ENCODE data around the gene GOLGA1. TPM values are rescaled to one million over a fixed set of nuclear protein-coding genes. Genes with fewer than 3 reads are reported as not detected.
"Not testable (repeated sequence)": the region's sequence is repeated elsewhere in the genome, so short reads cannot be mapped to it uniquely, and the experiment has no call there.

The GOLGA1 gene
- total and polyA plus RNA-seq, 2 donors = 7.3 to 9.5 TPM

DNA sequence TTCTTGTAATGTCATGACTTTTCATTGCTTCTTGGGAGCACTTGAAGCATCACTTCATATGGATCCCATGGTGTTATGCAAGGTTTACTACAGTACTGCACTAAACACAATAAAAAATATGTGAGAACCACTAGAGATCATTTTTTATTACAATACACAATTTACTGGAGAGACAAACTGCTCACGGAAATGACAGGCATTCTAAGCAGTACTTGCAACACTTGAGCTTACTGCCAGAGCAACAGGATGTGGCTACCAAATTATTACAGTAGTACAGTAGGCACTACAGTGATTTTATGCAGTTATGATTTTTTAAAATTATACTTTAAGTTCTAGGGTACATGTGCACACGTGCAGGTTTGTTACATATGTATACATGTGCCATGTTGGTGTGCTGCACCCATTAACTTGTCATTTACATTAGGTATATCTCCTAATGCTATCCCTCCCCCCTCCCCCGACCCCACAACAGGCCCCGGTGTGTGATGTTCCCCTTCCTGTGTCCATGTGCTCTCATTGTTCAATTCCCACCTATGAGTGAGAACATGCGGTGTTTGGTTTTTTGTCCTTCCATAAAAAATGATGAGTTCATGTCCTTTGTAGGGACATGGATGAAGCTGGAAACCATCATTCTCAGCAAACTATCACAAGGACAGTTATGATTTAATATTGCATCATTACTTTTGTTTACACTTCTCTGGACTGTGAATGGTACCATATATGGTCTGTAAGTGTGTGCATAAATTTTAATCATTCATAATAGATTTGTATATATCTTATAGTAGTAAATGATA lies 25.1 kb upstream of the GOLGA1 start:
- H3K9me3 ChIP-seq (ENCODE audit: control insufficient read depth in 2 of 2, insufficient read depth in 1 of 2, low read length in 1 of 2); H3K4me1 ChIP-seq (ENCODE audit: control insufficient read depth in 2 of 2, insufficient read depth in 2 of 2, low read length in 2 of 2); H3K27me3 ChIP-seq (ENCODE audit: control insufficient read depth in 2 of 2, insufficient read depth in 1 of 2, low read length in 1 of 2); H3K4me3 ChIP-seq (ENCODE audit: low read length in 2 of 2): not testable (repeated sequence)
- peak in 3 of 9 donors; percentile 6 to 43 (median 8) for DNase-seq (ENCODE audit: low read depth in 6 of 9, low spot score in 9 of 9)
- peaks cover 36 to 43% of the 10 kb centered on the region in 2 donors for H3K36me3 ChIP-seq (ENCODE audit: control insufficient read depth in 2 of 2, insufficient read depth in 2 of 2, low read length in 1 of 2)
- peak overlapping the region in 1 of 2 donors; percentile 7 for H3K27ac ChIP-seq (ENCODE audit: low read depth in 1 of 2, low read length in 1 of 2)
- WGBS = 90% methylated on average over 5 of the region's 5 CpGs

DNA sequence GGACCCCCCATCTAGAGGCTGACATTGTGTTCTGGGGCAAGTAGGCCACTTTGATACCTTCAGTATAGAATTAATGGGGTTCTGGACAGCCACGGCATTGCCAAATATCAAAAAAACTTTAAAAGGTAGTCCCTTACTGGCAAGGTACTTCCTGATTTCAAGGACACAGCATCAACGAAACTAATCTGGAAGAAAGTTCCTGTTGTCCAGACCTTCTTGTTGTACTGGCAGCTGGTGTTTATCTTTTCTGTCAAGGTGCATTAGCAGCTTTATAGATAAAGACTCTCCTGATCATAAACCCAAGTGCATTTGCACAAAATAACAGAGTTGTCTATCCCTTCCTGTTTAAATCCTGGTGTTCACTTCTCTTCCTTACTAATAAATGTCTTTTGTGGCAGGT lies 23.7 kb upstream of the GOLGA1 start:
- H3K4me3 ChIP-seq (ENCODE audit: low read length in 2 of 2) = no peak overlapping the region
- 97% methylated on average over 2 of the region's 2 CpGs for WGBS
- DNase-seq (ENCODE audit: low read depth in 6 of 9, low spot score in 9 of 9) = no peak
- H3K27me3 ChIP-seq (ENCODE audit: control insufficient read depth in 2 of 2, insufficient read depth in 1 of 2, low read length in 1 of 2) = no peaks in the 10 kb centered on the region
- H3K9me3 ChIP-seq (ENCODE audit: control insufficient read depth in 2 of 2, insufficient read depth in 1 of 2, low read length in 1 of 2) = no peaks in the 10 kb centered on the region
- peaks cover 36 to 41% of the 10 kb centered on the region in 2 donors for H3K36me3 ChIP-seq (ENCODE audit: control insufficient read depth in 2 of 2, insufficient read depth in 2 of 2, low read length in 1 of 2)
- no peak overlapping the region for H3K27ac ChIP-seq (ENCODE audit: low read depth in 1 of 2, low read length in 1 of 2)
- H3K4me1 ChIP-seq (ENCODE audit: control insufficient read depth in 2 of 2, insufficient read depth in 2 of 2, low read length in 2 of 2) = no peaks in the 10 kb centered on the region

DNA sequence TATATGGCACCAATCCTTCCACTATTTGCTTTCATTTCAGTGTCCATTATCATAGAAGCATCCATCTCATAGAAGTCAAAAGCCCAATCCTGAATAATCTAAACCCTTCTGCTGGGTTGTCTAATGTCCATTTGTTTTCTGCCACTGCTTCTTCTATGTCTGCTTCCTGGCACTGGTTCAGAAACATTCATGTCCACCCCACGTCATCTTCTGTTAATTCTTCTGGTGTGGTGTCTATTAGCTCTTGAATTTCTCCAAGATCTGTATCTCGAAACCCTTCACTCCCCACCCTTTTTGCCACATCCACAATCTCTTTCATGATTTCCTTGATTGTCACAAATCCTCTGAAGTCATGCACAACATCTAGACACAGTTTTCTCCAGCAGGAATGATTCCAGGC lies 23.2 kb upstream of the GOLGA1 start:
- no peak overlapping the region for H3K4me3 ChIP-seq (ENCODE audit: low read length in 2 of 2)
- H3K9me3 ChIP-seq (ENCODE audit: control insufficient read depth in 2 of 2, insufficient read depth in 1 of 2, low read length in 1 of 2) = no peaks in the 10 kb centered on the region
- H3K27ac ChIP-seq (ENCODE audit: low read depth in 1 of 2, low read length in 1 of 2) = peak overlapping the region in 1 of 2 donors; percentile 59
- no peaks in the 10 kb centered on the region for H3K4me1 ChIP-seq (ENCODE audit: control insufficient read depth in 2 of 2, insufficient read depth in 2 of 2, low read length in 2 of 2)
- peaks cover 36 to 40% of the 10 kb centered on the region in 2 donors for H3K36me3 ChIP-seq (ENCODE audit: control insufficient read depth in 2 of 2, insufficient read depth in 2 of 2, low read length in 1 of 2)
- H3K27me3 ChIP-seq (ENCODE audit: control insufficient read depth in 2 of 2, insufficient read depth in 1 of 2, low read length in 1 of 2) = no peaks in the 10 kb centered on the region
- 96% methylated on average over 2 of the region's 2 CpGs for WGBS
- no peak for DNase-seq (ENCODE audit: low read depth in 6 of 9, low spot score in 9 of 9)

DNA sequence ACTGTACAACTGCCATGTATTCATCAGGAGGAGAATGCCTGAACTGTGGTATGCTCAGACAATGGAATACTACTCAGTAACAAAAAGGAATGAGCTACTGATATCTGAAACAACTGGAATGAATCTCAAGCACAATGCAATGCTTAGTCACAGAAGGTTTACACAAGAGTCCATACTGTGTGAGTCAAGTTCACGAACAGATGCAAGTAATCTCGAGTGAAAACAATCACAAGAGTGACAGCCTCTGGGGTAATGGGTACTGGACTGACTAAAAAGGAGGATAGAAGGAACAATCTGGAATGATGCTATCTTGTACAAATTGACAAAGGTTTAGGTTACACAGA lies 19.5 kb upstream of the GOLGA1 start:
- WGBS = 98% methylated on average over 2 of the region's 2 CpGs

DNA sequence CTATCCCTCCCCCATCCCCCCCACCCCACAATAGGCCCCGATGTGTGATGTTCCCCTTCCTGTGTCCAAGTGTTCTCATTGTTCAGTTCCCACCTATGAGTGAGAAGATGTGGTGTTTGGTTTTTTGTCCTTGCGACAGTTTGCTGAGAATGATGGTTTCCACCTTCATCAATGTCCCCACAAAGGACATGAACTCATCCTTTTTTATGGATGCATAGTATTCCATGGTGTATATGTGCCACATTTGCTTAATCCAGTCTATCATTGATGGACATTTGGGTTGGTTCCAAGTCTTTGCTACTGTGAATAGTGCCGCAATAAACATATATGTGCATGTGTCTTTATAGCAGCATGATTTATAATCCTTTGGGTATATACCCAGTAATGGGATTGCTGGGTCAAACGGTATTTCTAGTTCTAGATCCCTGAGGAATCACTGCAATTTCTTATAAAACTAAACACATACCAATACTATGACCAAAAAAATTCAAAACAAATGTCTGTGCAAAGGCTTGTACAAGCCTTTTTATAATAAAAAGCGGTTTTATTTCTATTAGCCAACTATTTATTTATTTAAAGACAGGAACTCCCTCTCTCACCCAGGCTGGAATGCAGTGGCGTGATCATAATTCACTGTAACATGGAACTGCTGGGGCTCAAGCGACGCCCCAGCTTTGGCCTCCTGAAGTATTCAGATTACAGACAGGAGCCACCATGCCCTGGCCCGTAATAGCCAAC lies 19.0 kb upstream of the GOLGA1 start:
- H3K9me3 ChIP-seq (ENCODE audit: control insufficient read depth in 2 of 2, insufficient read depth in 1 of 2, low read length in 1 of 2); H3K27ac ChIP-seq (ENCODE audit: low read depth in 1 of 2, low read length in 1 of 2); H3K27me3 ChIP-seq (ENCODE audit: control insufficient read depth in 2 of 2, insufficient read depth in 1 of 2, low read length in 1 of 2); H3K4me1 ChIP-seq (ENCODE audit: control insufficient read depth in 2 of 2, insufficient read depth in 2 of 2, low read length in 2 of 2); H3K4me3 ChIP-seq (ENCODE audit: low read length in 2 of 2); DNase-seq (ENCODE audit: low read depth in 6 of 9, low spot score in 9 of 9): not testable (repeated sequence)
- H3K36me3 ChIP-seq (ENCODE audit: control insufficient read depth in 2 of 2, insufficient read depth in 2 of 2, low read length in 1 of 2) = peaks cover 15 to 16% of the 10 kb centered on the region in 2 donors
- WGBS = 97% methylated on average over 9 of the region's 9 CpGs

More for the DNA sequence above, 19.5 kb upstream of the GOLGA1 start:
- Histone ChIP-seq H3K4me1 (ENCODE audit: control insufficient read depth in 2 of 2, insufficient read depth in 2 of 2, low read length in 2 of 2) (no peaks in the 10 kb centered on the region), H3K4me3 (ENCODE audit: low read length in 2 of 2) (no peak overlapping the region), H3K27me3 (ENCODE audit: control insufficient read depth in 2 of 2, insufficient read depth in 1 of 2, low read length in 1 of 2) (no peaks in the 10 kb centered on the region), H3K27ac (ENCODE audit: low read depth in 1 of 2, low read length in 1 of 2) (no peak overlapping the region), H3K9me3 (ENCODE audit: control insufficient read depth in 2 of 2, insufficient read depth in 1 of 2, low read length in 1 of 2) (no peaks in the 10 kb centered on the region), H3K36me3 (ENCODE audit: control insufficient read depth in 2 of 2, insufficient read depth in 2 of 2, low read length in 1 of 2) (peaks cover 16 to 17% of the 10 kb centered on the region in 2 donors)
- no peak for DNase-seq (ENCODE audit: low read depth in 6 of 9, low spot score in 9 of 9)

DNA sequence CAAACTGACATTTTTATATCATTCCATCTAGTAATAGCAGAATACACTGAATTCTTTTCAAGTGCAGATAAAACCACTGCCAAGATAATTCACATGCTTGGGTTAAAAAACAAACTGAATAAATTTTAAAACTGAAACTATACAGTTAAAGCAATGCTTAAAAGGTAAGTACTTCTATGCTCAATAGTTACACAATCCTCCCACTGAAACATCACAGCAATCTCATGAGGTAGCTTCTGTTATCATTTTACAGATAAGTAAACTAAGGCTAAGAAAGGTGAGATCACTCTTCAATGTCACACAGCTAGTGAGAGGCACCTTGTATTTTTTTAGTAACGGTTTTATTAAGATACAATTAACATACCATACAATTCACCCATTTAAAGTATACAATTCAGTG lies 13.4 kb upstream of the GOLGA1 start:
- no peak for DNase-seq (ENCODE audit: low read depth in 6 of 9, low spot score in 9 of 9)
- Histone ChIP-seq H3K27ac (ENCODE audit: low read depth in 1 of 2, low read length in 1 of 2) (no peak overlapping the region), H3K4me3 (ENCODE audit: low read length in 2 of 2) (no peak overlapping the region), H3K36me3 (ENCODE audit: control insufficient read depth in 2 of 2, insufficient read depth in 2 of 2, low read length in 1 of 2) (peaks cover 7 to 18% of the 10 kb centered on the region in 2 donors), H3K4me1 (ENCODE audit: control insufficient read depth in 2 of 2, insufficient read depth in 2 of 2, low read length in 2 of 2) (no peaks in the 10 kb centered on the region), H3K9me3 (ENCODE audit: control insufficient read depth in 2 of 2, insufficient read depth in 1 of 2, low read length in 1 of 2) (no peaks in the 10 kb centered on the region), H3K27me3 (ENCODE audit: control insufficient read depth in 2 of 2, insufficient read depth in 1 of 2, low read length in 1 of 2) (no peaks in the 10 kb centered on the region)
- 94% methylated on average over 1 of the region's 1 CpG for WGBS

DNA sequence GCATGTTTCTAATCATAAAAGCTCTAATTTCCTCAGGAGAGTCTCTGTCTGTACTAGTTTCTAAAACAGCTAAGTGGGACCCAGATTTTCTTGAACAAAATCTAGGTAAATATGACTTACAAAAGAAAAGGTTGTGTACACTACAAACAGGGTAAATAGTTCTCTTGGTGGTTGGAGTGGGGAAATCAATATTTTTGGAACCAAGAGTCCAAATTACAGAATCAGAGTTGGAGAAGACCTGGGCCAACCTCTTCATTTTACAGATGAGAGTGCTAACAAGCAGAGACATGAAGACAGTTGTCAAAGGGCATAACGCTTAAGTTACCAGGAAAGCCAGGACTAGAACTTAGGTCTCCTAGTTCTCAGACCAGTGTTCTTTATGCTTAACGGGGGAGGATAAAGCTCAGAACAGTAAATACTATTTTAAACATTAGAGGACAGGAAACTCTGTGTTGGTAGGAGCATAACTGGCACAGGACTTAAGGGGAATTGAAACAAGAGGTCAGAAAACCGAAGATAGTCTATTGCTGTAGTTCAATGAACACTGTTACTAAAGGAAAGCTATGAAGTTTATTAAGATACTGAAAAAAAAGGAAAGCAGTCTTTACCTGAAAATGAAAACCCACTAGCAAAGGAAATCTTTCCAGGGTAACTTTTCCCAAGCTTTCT lies 9.3 kb upstream of the GOLGA1 start:
- Histone ChIP-seq H3K36me3 (ENCODE audit: control insufficient read depth in 2 of 2, insufficient read depth in 2 of 2, low read length in 1 of 2) (peaks cover 7 to 18% of the 10 kb centered on the region in 2 donors), H3K4me3 (ENCODE audit: low read length in 2 of 2) (no peak overlapping the region), H3K27me3 (ENCODE audit: control insufficient read depth in 2 of 2, insufficient read depth in 1 of 2, low read length in 1 of 2) (no peaks in the 10 kb centered on the region), H3K9me3 (ENCODE audit: control insufficient read depth in 2 of 2, insufficient read depth in 1 of 2, low read length in 1 of 2) (no peaks in the 10 kb centered on the region), H3K27ac (ENCODE audit: low read depth in 1 of 2, low read length in 1 of 2) (no peak overlapping the region), H3K4me1 (ENCODE audit: control insufficient read depth in 2 of 2, insufficient read depth in 2 of 2, low read length in 2 of 2) (no peaks in the 10 kb centered on the region)
- DNase-seq (ENCODE audit: low read depth in 6 of 9, low spot score in 9 of 9) = no peak
- 94% methylated on average over 3 of the region's 3 CpGs for WGBS

DNA sequence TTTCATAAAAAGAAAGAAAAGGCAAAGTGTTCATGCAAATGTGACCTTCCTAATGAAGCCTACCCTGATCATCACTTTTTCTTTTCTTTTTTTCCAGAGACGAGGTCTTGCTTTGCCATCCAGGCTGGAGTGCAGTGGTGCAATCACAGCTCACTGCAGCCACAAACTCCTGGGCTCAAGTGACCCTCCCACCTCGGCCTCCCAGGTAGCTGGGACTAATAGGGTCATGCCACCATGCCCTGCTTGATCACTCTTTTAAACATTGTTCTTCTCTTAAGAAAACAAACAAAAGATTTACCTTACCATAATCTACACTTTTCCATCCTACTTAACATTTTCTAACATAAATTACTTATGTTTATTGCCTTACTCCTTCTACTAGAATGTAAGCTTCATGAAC lies 8.5 kb upstream of the GOLGA1 start:
- Histone ChIP-seq H3K9me3 (ENCODE audit: control insufficient read depth in 2 of 2, insufficient read depth in 1 of 2, low read length in 1 of 2) (no peaks in the 10 kb centered on the region), H3K4me1 (ENCODE audit: control insufficient read depth in 2 of 2, insufficient read depth in 2 of 2, low read length in 2 of 2) (no peaks in the 10 kb centered on the region), H3K27me3 (ENCODE audit: control insufficient read depth in 2 of 2, insufficient read depth in 1 of 2, low read length in 1 of 2) (no peaks in the 10 kb centered on the region), H3K36me3 (ENCODE audit: control insufficient read depth in 2 of 2, insufficient read depth in 2 of 2, low read length in 1 of 2) (peaks cover 7 to 14% of the 10 kb centered on the region in 2 donors), H3K27ac (ENCODE audit: low read depth in 1 of 2, low read length in 1 of 2) (no peak overlapping the region), H3K4me3 (ENCODE audit: low read length in 2 of 2) (no peak overlapping the region)
- no peak for DNase-seq (ENCODE audit: low read depth in 6 of 9, low spot score in 9 of 9)
- 95% methylated on average over 2 of the region's 2 CpGs for WGBS
